ENCODE measurements around the gene PRR16.

DNA sequence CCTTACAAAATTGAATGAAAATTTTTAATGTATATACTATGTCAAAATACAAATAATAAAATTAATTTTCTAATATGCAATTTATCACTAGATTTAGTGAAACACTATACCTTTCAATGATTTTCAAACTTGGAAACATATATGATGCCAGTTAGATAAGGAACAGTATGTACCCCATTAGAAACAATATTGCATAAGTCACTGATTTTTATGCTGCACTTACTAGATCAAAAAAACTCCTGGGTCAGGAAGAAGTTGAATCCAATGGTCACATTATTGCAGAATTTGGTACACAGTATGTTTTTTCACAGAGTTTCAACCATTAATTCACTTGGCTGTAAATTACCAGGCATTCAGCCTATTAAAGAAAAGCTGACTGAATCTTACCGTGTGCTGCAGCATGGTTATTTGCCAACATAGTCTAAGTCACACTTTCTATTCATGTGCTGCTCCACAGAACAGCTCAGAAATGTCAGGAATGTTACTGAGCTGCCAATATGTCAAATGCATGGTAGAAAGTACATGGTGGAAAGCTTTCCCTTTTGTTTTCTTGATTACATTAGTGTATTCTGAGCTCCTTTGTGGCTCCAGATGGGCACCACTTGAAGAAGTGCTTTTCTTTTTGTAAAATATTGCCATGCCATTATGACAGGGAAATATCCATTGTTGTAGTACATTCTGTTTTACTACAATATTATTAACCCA lies 9.9 kb upstream of the PRR16 start:
- TF ChIP-seq, protein P1, sequence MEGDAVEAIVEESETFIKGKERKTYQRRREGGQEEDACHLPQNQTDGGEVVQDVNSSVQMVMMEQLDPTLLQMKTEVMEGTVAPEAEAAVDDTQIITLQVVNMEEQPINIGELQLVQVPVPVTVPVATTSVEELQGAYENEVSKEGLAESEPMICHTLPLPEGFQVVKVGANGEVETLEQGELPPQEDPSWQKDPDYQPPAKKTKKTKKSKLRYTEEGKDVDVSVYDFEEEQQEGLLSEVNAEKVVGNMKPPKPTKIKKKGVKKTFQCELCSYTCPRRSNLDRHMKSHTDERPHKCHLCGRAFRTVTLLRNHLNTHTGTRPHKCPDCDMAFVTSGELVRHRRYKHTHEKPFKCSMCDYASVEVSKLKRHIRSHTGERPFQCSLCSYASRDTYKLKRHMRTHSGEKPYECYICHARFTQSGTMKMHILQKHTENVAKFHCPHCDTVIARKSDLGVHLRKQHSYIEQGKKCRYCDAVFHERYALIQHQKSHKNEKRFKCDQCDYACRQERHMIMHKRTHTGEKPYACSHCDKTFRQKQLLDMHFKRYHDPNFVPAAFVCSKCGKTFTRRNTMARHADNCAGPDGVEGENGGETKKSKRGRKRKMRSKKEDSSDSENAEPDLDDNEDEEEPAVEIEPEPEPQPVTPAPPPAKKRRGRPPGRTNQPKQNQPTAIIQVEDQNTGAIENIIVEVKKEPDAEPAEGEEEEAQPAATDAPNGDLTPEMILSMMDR (IDR thresholded peaks at IDR 0.05), result no peak
- TF ChIP-seq POLR2A (IDR thresholded peaks at IDR 0.05), result no peak

Measured in esophagus squamous epithelium (tissue), 4 donors.